Measurements from ENCODE around the gene SYK.

Gene SYK

DNA sequence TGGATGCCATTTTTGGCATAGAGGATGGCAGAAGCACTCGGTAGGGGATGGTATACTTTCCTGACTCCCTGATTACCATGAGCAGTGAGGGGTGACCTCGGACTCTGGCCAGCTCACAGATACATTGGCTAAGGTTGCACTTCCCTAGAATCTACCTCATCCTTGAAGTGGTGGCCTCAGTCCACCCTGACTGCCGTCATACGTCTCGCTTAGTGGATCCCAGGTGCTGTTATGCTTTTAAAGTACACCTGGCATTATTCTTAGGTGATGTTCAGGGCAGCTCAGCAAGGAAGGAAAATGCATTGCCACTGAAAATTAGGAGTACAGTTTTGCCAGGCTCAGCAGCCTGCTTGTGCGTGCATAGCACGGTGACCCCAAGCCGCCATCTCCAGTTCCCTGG, 87.3 kb downstream of the SYK start:
- TF ChIP-seq, protein P1, sequence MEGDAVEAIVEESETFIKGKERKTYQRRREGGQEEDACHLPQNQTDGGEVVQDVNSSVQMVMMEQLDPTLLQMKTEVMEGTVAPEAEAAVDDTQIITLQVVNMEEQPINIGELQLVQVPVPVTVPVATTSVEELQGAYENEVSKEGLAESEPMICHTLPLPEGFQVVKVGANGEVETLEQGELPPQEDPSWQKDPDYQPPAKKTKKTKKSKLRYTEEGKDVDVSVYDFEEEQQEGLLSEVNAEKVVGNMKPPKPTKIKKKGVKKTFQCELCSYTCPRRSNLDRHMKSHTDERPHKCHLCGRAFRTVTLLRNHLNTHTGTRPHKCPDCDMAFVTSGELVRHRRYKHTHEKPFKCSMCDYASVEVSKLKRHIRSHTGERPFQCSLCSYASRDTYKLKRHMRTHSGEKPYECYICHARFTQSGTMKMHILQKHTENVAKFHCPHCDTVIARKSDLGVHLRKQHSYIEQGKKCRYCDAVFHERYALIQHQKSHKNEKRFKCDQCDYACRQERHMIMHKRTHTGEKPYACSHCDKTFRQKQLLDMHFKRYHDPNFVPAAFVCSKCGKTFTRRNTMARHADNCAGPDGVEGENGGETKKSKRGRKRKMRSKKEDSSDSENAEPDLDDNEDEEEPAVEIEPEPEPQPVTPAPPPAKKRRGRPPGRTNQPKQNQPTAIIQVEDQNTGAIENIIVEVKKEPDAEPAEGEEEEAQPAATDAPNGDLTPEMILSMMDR (IDR thresholded peaks at IDR 0.05) = no peak
- Histone ChIP-seq H3K4me1 (no peaks in the 10 kb centered on the region), H3K79me2 (no peaks in the 10 kb centered on the region), H3K4me2 (ENCODE audit: low read length) (no peak overlapping the region), H3K4me3 (ENCODE audit: low read depth, low read length) (no peak overlapping the region), H3K27me3 (ENCODE audit: control insufficient read depth, insufficient read depth, low read length) (no peaks in the 10 kb centered on the region), H3K27ac (no peak overlapping the region), H3K36me3 (ENCODE audit: control insufficient read depth, insufficient read depth, low read length) (no peaks in the 10 kb centered on the region), H3K9me3 (ENCODE audit: control insufficient read depth, low read length) (no peaks in the 10 kb centered on the region), H2AFZ (no peak overlapping the region), H3K9ac (no peak overlapping the region)

DNA sequence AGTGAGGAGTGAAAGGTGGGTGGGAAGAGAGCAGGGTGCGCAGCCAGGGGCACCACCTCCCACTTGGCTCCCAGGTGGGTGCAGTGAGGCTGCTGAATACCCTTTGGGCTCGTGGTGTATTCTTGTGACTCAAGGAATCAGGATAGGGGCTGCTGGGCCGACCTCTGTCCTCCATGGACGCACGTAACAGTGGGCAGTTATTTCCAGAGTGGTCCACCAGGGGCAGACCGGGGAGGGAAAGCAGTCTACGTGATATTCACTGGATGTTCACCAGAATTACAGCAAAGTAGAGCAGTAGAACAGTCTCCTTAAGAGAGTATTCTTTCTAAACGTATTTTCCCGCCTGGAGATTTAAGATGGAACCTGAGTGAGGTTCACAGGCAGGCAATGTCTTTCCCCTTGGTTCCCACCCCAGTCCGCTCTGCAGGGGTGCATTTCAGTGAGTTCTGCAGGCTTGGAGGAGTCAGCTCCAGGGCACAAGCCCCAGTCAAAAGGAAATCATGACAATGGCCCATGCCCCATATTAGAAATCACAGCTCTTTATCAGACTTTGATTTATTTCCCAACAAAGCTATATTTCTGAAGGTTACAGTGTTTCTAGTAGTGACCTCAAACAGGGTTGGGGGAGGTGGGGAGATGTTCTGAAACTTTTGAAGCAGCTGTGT, 88.7 kb downstream of the SYK start:
- H3K4me2 ChIP-seq (ENCODE audit: low read length) = no peak overlapping the region
- H3K27ac ChIP-seq = no peak overlapping the region
- no peak overlapping the region for H3K9ac ChIP-seq
- TF ChIP-seq, protein P1 (IDR thresholded peaks at IDR 0.05) = no peak
- H3K4me3 ChIP-seq (ENCODE audit: low read depth, low read length) = no peak overlapping the region
- no peaks in the 10 kb centered on the region for H3K4me1 ChIP-seq
- no peaks in the 10 kb centered on the region for H3K27me3 ChIP-seq (ENCODE audit: control insufficient read depth, insufficient read depth, low read length)
- no peaks in the 10 kb centered on the region for H3K79me2 ChIP-seq
- no peaks in the 10 kb centered on the region for H3K36me3 ChIP-seq (ENCODE audit: control insufficient read depth, insufficient read depth, low read length)
- no peak overlapping the region for H2AFZ ChIP-seq
- H3K9me3 ChIP-seq (ENCODE audit: control insufficient read depth, low read length) = no peaks in the 10 kb centered on the region

DNA sequence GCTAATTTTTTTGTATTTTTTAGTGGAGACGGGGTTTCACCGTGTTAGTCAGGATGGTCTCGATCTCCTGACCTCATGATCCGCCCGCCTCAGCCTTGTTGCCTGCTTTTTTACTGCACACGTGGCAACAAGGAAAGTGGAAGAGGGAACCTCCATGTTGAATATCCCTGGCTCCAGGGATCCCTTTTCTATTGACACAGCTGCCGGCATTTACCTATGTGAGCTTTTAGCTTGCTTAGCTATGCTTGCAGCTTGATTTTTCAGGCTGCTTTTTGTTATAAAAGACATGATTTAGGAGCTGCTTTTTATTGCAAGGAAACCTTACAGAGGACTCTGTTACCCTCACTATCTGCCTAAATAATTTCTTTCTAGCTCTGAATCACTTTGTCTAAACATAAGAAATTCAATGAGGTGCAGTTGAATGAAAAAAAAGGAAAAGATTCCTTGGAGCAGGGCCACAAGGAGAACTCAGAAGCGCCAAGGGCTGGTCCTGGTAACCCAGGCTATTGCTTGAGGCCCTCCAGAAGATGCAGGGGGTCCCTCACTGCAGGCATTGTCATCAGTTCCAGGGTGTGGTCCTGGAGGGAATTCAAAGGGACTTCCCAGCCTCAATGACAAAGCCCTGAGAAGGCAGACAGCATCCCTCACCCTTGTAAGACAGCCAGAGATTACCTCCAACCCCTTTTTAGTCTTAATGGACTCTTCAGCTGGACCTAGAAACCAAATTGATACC, 89.9 kb downstream of the SYK start:
- H3K27me3 ChIP-seq (ENCODE audit: control insufficient read depth, insufficient read depth, low read length) = no peaks in the 10 kb centered on the region
- no peak overlapping the region for H2AFZ ChIP-seq
- no peaks in the 10 kb centered on the region for H3K36me3 ChIP-seq (ENCODE audit: control insufficient read depth, insufficient read depth, low read length)
- H3K4me2 ChIP-seq (ENCODE audit: low read length) = no peak overlapping the region
- TF ChIP-seq, protein P1 (IDR thresholded peaks at IDR 0.05) = no peak
- H3K9me3 ChIP-seq (ENCODE audit: control insufficient read depth, low read length) = no peaks in the 10 kb centered on the region
- no peak overlapping the region for H3K27ac ChIP-seq
- no peaks in the 10 kb centered on the region for H3K79me2 ChIP-seq
- no peak overlapping the region for H3K4me3 ChIP-seq (ENCODE audit: low read depth, low read length)
- no peaks in the 10 kb centered on the region for H3K4me1 ChIP-seq
- no peak overlapping the region for H3K9ac ChIP-seq

DNA sequence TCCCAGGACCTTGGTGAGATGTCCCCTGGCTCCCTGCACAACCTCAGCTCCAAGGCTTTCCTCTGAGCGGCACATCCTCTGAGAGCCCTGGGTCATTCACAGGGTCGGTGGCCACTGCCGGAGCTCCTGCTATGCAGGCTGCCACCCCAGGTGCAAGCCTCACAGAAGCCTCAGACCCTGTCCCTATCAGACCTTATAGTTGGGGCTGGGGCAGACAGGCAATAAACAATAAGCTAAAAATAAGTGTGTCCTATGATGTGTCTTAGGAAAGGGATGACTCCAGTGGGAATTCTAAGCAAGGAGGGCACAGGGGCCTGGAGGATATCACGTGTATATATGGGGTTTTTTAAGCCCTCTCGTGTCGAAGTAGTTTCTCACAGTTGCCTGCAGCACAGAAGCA, 91.3 kb downstream of the SYK start:
- TF ChIP-seq, protein P1 (IDR thresholded peaks at IDR 0.05) = no peak
- no peak overlapping the region for H3K9ac ChIP-seq
- no peaks in the 10 kb centered on the region for H3K27me3 ChIP-seq (ENCODE audit: control insufficient read depth, insufficient read depth, low read length)
- no peaks in the 10 kb centered on the region for H3K9me3 ChIP-seq (ENCODE audit: control insufficient read depth, low read length)
- H3K36me3 ChIP-seq (ENCODE audit: control insufficient read depth, insufficient read depth, low read length) = no peaks in the 10 kb centered on the region
- H2AFZ ChIP-seq = no peak overlapping the region
- no peak overlapping the region for H3K4me2 ChIP-seq (ENCODE audit: low read length)
- H3K4me3 ChIP-seq (ENCODE audit: low read depth, low read length) = no peak overlapping the region
- H3K4me1 ChIP-seq = no peaks in the 10 kb centered on the region
- no peak overlapping the region for H3K27ac ChIP-seq
- H3K79me2 ChIP-seq = no peaks in the 10 kb centered on the region

Measured in parathyroid adenoma (tissue), 2 donors.